Measurements from ENCODE around the gene AKNA.
A peak's percentile ranks its signal among the peaks of the same experiment; 100 is the strongest.

AKNA gene

DNA sequence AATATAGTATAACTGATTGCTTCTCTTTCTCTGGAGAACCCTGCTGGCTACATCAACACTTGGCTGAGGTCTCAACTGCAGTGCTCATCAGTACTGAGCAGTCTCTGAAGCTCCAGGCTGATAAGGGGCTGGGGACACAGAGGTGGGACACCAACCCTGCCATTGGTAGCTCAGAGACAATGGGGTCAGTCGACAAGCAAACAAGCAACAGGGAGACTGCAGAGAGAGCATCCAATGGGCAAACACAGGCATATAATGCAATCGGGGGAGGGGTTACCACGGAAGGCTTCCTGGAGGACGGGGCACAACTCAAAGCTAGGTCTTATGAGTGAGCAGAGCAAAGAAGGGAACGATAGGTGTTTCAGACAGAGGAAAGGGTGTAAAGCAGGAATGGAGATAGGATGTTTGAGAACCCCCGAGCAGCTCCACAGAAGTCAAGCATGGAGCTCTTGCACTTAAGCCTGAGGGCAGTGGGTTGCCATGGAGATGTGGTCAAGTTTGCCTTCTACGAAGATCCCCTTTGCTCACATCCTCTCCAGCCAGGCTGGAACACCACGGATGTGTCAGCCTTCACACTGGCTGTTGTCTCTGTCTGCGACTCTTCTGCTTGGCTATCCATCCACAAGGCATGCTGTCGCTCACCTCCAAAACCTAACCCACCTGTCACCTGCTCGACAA lies 21.5 kb upstream of the AKNA start:
- peak overlapping the region in 1 of 11 experiments; percentile 36; a peak in 1 of 22 replicates for H3K27ac ChIP-seq
- H3K27me3 ChIP-seq: no peaks in the 10 kb centered on the region
- peak overlapping the region in 7 of 11 experiments; percentile 0 to 55 (median 47); a peak in 12 of 22 replicates for H3K4me2 ChIP-seq
- no peak overlapping the region for H3K4me3 ChIP-seq
- H3K36me3 ChIP-seq: no peaks in the 10 kb centered on the region
- no peak for TF ChIP-seq Cebpa-rat (IDR thresholded peaks at IDR 0.05)
- no peaks in the 10 kb centered on the region for H3K9me3 ChIP-seq (replicated peaks in 1 of 11)
- H3K9ac ChIP-seq: no peak overlapping the region
- H3K4me1 ChIP-seq: peaks cover 16 to 48% (median 35%) of the 10 kb centered on the region in 10 experiments
- no peaks in the 10 kb centered on the region for H4K20me1 ChIP-seq

DNA sequence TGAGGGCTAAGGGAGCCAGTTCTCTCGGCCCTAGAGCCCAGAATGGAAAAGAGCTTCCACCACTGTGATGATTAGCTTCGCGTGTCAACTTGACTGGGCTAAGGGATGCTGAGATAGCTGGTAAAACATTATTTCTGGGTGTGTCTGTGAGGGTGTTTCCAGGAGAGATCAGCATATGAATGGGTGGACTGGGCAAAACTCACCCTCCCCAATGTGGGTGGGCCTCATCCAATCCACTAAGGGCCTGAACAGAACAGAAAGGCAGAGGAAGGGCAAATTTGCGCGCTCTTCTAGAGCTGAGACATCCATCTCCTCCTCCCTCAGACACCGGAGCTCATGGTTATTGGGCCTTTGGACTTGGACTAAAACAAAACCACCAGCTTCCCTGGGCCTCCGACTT lies 20.9 kb upstream of the AKNA start:
- no peak for TF ChIP-seq Cebpa-rat (IDR thresholded peaks at IDR 0.05)
- H3K9ac ChIP-seq: no peak overlapping the region
- peak overlapping the region in 4 of 11 experiments; percentile 37 to 55 (median 53); a peak in 6 of 22 replicates for H3K4me2 ChIP-seq
- no peaks in the 10 kb centered on the region for H4K20me1 ChIP-seq
- H3K36me3 ChIP-seq: no peaks in the 10 kb centered on the region
- H3K27me3 ChIP-seq: no peaks in the 10 kb centered on the region
- H3K4me1 ChIP-seq: peaks cover 10 to 48% (median 31%) of the 10 kb centered on the region in 10 experiments
- no peak overlapping the region; a peak in 1 of 22 replicates for H3K27ac ChIP-seq
- no peak overlapping the region for H3K4me3 ChIP-seq
- H3K9me3 ChIP-seq (replicated peaks in 1 of 11): no peaks in the 10 kb centered on the region

DNA sequence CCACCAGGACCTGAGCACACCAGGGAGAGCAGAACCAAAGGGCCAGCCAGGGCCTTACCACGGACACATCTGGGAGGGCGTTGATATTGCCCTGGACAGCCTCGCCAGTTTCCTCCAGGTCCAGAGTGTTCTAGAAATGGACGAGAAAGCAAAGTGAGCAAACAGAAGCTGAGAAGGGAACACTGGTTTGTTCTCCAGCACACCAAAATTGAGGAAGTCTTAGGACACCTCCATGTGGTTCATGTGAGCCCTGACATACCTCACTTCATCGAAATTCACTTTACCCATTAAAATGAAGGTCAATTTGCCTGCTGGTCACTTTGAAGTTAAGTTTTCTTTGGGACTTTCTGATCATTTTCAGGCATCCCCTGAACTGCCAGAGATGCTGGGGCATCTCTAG lies 20.1 kb upstream of the AKNA start:
- Histone ChIP-seq H3K9ac (no peak overlapping the region), H3K4me1 (peaks cover 7 to 41% (median 24%) of the 10 kb centered on the region in 10 experiments; a peak in 18 of 20 replicates), H3K36me3 (no peaks in the 10 kb centered on the region), H3K27ac (no peak overlapping the region), H3K27me3 (no peaks in the 10 kb centered on the region), H3K4me2 (no peak overlapping the region), H3K9me3 (replicated peaks in 1 of 11) (no peaks in the 10 kb centered on the region), H4K20me1 (no peaks in the 10 kb centered on the region), H3K4me3 (no peak overlapping the region)
- TF ChIP-seq Cebpa-rat (IDR thresholded peaks at IDR 0.05): no peak

DNA sequence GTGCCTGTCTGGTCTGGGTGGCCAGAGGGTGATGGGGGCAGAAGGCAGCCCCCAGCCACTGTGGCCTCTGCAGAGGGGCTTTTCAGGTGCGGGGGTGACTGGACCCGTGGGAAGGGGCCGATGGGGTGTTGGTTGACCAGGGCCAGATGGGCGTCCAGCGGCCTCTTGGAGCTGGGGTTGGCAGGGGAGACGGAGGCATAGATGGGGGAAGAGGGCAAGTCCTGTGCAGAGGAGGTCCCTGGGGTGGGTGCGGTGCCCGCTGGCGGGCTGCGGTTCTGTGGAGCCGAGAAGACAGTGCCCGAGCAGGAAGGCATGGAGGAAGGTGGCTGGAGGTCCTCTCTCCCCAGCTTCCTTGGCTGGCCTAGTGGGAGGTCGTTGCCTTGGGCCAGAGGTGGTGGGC lies 18.7 kb upstream of the AKNA start:
- Histone ChIP-seq H3K27me3 (no peaks in the 10 kb centered on the region), H4K20me1 (no peaks in the 10 kb centered on the region), H3K9me3 (replicated peaks in 1 of 11) (no peaks in the 10 kb centered on the region), H3K36me3 (no peaks in the 10 kb centered on the region), H3K4me2 (peak overlapping the region in 7 of 11 experiments; percentile 2 to 35 (median 18); a peak in 7 of 22 replicates), H3K9ac (peak overlapping the region in 2 of 11 experiments; percentile 2 to 37; a peak in 1 of 22 replicates), H3K4me1 (peaks cover 7 to 36% (median 25%) of the 10 kb centered on the region in 10 experiments; a peak in 18 of 20 replicates), H3K4me3 (no peak overlapping the region), H3K27ac (peak overlapping the region in 3 of 11 experiments; percentile 15 to 23 (median 23); a peak in 2 of 22 replicates)
- no peak for TF ChIP-seq Cebpa-rat (IDR thresholded peaks at IDR 0.05)

DNA sequence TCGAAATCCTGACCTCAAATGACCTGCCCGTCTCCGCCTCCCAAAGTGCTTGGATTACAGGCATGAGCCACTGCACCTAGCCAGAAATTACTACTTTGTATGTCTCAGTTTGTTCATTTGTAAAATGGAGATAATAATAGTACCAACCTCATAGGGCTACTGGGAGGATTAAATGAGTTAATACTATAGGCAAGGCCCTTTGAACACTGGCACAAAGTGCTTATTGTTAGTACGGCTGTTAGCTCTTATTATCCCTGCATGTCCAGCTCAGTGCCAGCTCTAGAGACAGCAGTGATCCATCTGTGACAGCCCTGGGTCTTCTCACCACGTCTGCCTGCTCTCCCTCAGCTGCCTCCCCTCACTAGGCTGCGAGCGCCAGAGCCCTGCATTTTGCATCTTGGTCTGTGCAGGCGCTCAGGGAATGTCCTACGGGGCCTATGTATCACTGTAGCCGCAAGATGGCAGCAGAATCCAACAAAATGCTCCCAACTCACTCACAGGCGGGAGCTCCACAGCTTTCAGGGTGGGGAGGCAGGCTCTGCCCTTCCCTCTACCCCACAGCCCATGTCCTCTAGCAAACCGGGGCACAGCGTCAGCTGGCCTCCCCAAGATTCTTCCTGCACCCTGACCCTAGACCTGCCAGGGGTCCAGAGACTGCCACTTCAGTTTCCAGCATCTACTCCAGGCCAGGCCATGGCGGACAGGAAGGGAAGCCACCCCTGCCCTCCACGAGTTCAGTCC lies 17.7 kb upstream of the AKNA start:
- Histone ChIP-seq H4K20me1 (no peaks in the 10 kb centered on the region), H3K4me1 (peaks cover 7 to 36% (median 27%) of the 10 kb centered on the region in 10 experiments; a peak in 18 of 20 replicates), H3K4me2 (peak overlapping the region in 1 of 11 experiments; percentile 27; a peak in 2 of 22 replicates), H3K27ac (peak overlapping the region in 4 of 11 experiments; percentile 0 to 23 (median 15); a peak in 3 of 22 replicates), H3K36me3 (no peaks in the 10 kb centered on the region), H3K4me3 (no peak overlapping the region), H3K9me3 (replicated peaks in 1 of 11) (no peaks in the 10 kb centered on the region), H3K27me3 (no peaks in the 10 kb centered on the region), H3K9ac (peak overlapping the region in 2 of 11 experiments; percentile 16 to 43; a peak in 2 of 22 replicates)
- TF ChIP-seq Cebpa-rat (IDR thresholded peaks at IDR 0.05): no peak

DNA sequence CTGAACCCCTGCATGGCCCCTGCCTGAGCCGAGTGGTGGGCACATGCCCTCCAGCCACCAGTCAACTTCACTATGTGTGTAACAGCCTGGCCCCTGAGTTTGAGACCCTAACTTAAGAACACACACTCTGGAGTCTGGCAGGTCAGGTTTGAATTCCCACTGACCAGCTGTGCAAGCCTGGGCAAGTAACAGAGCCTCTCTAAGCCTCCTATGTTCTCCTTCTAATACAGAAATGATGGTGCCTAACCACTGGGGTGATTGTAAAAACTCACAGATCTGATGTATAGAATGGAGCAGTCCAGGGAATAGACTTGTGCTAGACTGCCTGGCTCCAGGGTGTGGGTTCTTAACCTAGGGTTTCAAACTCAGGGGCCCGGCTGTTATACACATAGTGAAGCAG lies 16.7 kb upstream of the AKNA start:
- Histone ChIP-seq H3K4me1 (peaks cover 7 to 36% (median 25%) of the 10 kb centered on the region in 10 experiments; a peak in 18 of 20 replicates), H3K4me3 (no peak overlapping the region), H3K36me3 (no peaks in the 10 kb centered on the region), H3K9me3 (replicated peaks in 1 of 11) (no peaks in the 10 kb centered on the region), H3K4me2 (no peak overlapping the region), H3K9ac (no peak overlapping the region), H3K27me3 (no peaks in the 10 kb centered on the region), H4K20me1 (no peaks in the 10 kb centered on the region), H3K27ac (peak overlapping the region in 1 of 11 experiments; percentile 43; a peak in 1 of 22 replicates)
- TF ChIP-seq Cebpa-rat (IDR thresholded peaks at IDR 0.05): no peak

DNA sequence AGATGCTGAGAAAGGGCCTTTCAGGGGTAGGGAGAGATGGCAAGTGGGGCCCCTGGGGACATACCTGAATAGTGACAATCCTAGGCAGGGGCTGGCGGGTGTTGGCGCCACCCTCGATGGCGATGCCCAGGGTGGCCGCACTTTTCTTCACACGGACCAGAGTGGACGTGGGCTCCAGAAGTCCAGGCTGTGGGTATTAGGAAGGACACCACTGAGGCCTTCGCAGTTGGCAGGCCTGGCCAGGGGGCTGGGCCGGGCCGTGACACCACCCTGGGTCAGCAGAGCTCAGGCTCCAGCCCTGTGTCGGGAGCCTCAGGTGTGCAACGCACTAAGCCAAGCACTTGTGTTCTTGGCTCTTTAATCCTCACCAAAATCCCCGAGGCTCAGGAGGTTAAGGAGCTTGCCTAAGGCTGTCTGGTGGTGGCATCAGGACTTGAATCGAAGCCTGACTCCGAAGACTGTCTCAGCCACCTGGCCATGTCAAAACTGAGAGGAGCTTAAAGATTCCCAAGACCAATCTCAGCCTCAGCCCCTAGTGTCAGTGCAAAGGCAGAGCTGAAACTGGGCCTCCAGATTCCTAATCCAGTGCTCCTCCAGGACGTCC lies 15.5 kb upstream of the AKNA start:
- no peak for TF ChIP-seq Cebpa-rat (IDR thresholded peaks at IDR 0.05)
- Histone ChIP-seq H3K9ac (peak overlapping the region in 2 of 11 experiments; percentile 1 to 15; a peak in 2 of 22 replicates), H3K27me3 (no peaks in the 10 kb centered on the region), H3K4me3 (no peak overlapping the region), H4K20me1 (no peaks in the 10 kb centered on the region), H3K27ac (peak overlapping the region in 3 of 11 experiments; percentile 1 to 29 (median 5); a peak in 3 of 22 replicates), H3K9me3 (replicated peaks in 1 of 11) (no peaks in the 10 kb centered on the region), H3K4me1 (peaks cover 5 to 38% (median 26%) of the 10 kb centered on the region in 10 experiments; a peak in 18 of 20 replicates), H3K4me2 (no peak overlapping the region; a peak in 1 of 22 replicates), H3K36me3 (no peaks in the 10 kb centered on the region)

DNA sequence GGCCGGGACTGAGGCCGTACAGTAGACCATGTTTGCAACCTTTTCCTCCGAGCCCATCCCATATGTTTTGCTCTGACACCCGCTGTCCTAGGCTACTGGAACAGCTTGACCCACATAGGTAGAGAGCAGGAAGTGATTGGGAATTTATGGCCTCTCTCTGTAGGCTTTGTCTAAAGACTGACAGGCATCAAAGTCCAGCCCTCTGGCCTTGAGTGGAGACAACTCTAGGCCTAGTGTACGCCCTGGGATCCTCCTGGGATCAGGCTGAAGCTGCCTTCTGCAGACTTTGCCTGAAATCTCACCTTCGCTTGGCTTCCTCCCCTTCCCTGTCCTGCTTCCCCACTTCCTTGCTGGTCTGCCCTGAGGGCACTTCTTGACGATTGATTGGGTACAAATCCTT lies 13.6 kb upstream of the AKNA start:
- Histone ChIP-seq H3K4me2 (no peak overlapping the region), H3K27me3 (no peaks in the 10 kb centered on the region), H3K36me3 (peaks cover 0 to 4% (median 0%) of the 10 kb centered on the region in 11 experiments; a peak in 1 of 22 replicates), H3K4me1 (peaks cover 16 to 45% (median 31%) of the 10 kb centered on the region in 10 experiments), H4K20me1 (peaks cover 0 to 11% (median 0%) of the 10 kb centered on the region in 11 experiments; a peak in 3 of 22 replicates), H3K4me3 (no peak overlapping the region), H3K9ac (no peak overlapping the region; a peak in 1 of 22 replicates), H3K9me3 (replicated peaks in 1 of 11) (no peaks in the 10 kb centered on the region), H3K27ac (no peak overlapping the region)
- no peak for TF ChIP-seq Cebpa-rat (IDR thresholded peaks at IDR 0.05)

Measured in BLaER1 treated with 17β-estradiol and CSF1 and Interleukin-3, amounts not matched to agents 10 nM and 100 nM (cell line).